CD8-positive, alpha-beta memory T cell (primary cell): ENCODE results near the gene ABLIM3. TPM values are rescaled to one million over a fixed set of nuclear protein-coding genes. Genes with fewer than 3 reads are reported as not detected.

Experiments used
- CTCF ChIA-PET: fragments of 350-600 bp; sonication (Branson Sonifier 250); formaldehyde crosslinking; loops from one replicate; lab custom pipeline; 2021; ENCODE audit warnings: antibody characterized with exemption; lab: Charles Lee
- POLR2A ChIA-PET: fragments of 350-600 bp; sonication (Branson Sonifier 250); formaldehyde crosslinking; loops from one replicate; lab custom pipeline; 2021; ENCODE audit warnings: antibody characterized with exemption; lab: Charles Lee
- DNase-seq, 5 donors: peaks; one replicate each; pipeline versions ENCODE4 v3.0.0 to v3.0.0-alpha.2; 2020 to 2022; ENCODE audit warnings: mixed read lengths in 1 of 5
- H3K27ac ChIP-seq: one replicate; pipeline ENCODE4 v1.7.0; 2013; ENCODE audit warnings: low read depth, mild to moderate bottlenecking, low read length, moderate library complexity
- H3K27me3 ChIP-seq: 2 replicates; pipeline ENCODE4 v1.7.0; 2013; ENCODE audit warnings: low read length, mild to moderate bottlenecking; ENCODE audit not compliant: insufficient read depth, poor library complexity, severe bottlenecking
- H3K36me3 ChIP-seq: 2 replicates; pipeline ENCODE4 v1.7.0; 2013; ENCODE audit warnings: mild to moderate bottlenecking, low read length, moderate library complexity; ENCODE audit not compliant: insufficient read depth
- H3K4me1 ChIP-seq: 2 replicates; pipeline ENCODE4 v1.7.0; 2013; ENCODE audit warnings: mild to moderate bottlenecking, low read length, moderate library complexity; ENCODE audit not compliant: insufficient read depth
- H3K4me3 ChIP-seq: 2 replicates; pipeline ENCODE4 v1.7.0; 2013; ENCODE audit warnings: mild to moderate bottlenecking, low read length
- H3K9me3 ChIP-seq: 2 replicates; pipeline ENCODE4 v1.7.0; 2013; ENCODE audit warnings: mild to moderate bottlenecking, low read length
- H3K27ac Mint-ChIP-seq, 8 donors: one replicate each; pipeline ENCODE4 v1.8.0; 2020 to 2021; ENCODE audit warnings: mixed read lengths in 8 of 8, mild to moderate bottlenecking in 6 of 8, inconsistent platforms in 3 of 8, moderate library complexity in 3 of 8
- H3K27me3 Mint-ChIP-seq, 2 donors: one replicate each; pipeline ENCODE4 v1.8.0; 2020 to 2021; ENCODE audit warnings: mixed read lengths in 2 of 2, mild to moderate bottlenecking in 1 of 2, moderate library complexity in 1 of 2
- H3K36me3 Mint-ChIP-seq, 3 donors: one replicate each; pipeline ENCODE4 v1.8.0; 2020 to 2021; ENCODE audit warnings: mixed read lengths in 3 of 3, inconsistent platforms in 1 of 3, mild to moderate bottlenecking in 1 of 3
- H3K4me1 Mint-ChIP-seq, 3 donors: one replicate each; pipeline ENCODE4 v1.8.0; 2020 to 2021; ENCODE audit warnings: mixed read lengths in 3 of 3, inconsistent platforms in 1 of 3, mild to moderate bottlenecking in 1 of 3
- H3K4me3 Mint-ChIP-seq, 7 donors: one replicate each; pipeline ENCODE4 v1.8.0; 2020 to 2021; ENCODE audit warnings: mixed read lengths in 7 of 7, mild to moderate bottlenecking in 6 of 7, moderate library complexity in 4 of 7, inconsistent platforms in 2 of 7
- H3K9me3 Mint-ChIP-seq, 5 donors: one replicate each; pipeline ENCODE4 v1.8.0; 2020 to 2022; ENCODE audit warnings: mixed read lengths in 5 of 5, mild to moderate bottlenecking in 3 of 5, moderate library complexity in 2 of 5, inconsistent platforms in 1 of 5
- polyA plus RNA-seq: library from polyadenylated mRNA; unstranded; fragments of 300-500 nt; fragmentation: Illumina TruSeq; gene quantifications from one replicate; pipeline ENCODE4 v1.2.3, GENCODE V29; 2021
- total RNA-seq, 2 experiments: library from RNA; stranded (reverse); gene quantifications; one replicate each; pipeline ENCODE4 v1.2.3, GENCODE V29; 2021

Gene ABLIM3
- total and polyA plus RNA-seq, 3 experiments from 2014 or later: 0.09 TPM; not detected in 2

DNA sequence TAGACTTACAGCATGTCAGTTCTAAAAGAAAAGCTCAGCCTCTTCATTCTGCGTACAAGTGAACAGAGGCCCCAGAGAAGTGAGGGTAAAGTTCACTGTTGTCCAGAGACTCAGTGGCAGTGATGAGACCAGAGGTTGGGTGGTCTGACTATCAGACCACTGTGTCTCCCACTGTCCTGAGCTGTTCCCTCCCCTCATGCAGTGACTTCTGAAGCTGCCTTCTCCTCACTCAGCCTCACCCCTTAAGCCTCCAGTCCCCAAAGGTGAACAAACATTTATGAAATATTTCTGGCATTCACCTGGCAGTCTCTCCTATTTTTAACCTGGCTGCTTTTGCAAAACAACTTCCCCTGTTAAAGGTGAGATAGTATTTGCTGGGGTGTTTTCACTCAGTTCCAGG is 54.7 kb downstream of the ABLIM3 start:
- POLR2A ChIA-PET: no interaction called here
- CTCF ChIA-PET: no interaction called here
- Histone ChIP-seq H3K27ac (no peak overlapping the region), H3K9me3 (no peaks in the 10 kb centered on the region), H3K36me3 (no peaks in the 10 kb centered on the region), H3K27me3 (no peaks in the 10 kb centered on the region), H3K4me3 (no peak overlapping the region), H3K4me1 (no peaks in the 10 kb centered on the region)
- no peak overlapping the region for H3K4me3 Mint-ChIP-seq
- no peaks in the 10 kb centered on the region for H3K36me3 Mint-ChIP-seq
- H3K9me3 Mint-ChIP-seq: no peaks in the 10 kb centered on the region
- peak overlapping the region in 2 of 8 donors; percentile 6 to 31 for H3K27ac Mint-ChIP-seq
- no peaks in the 10 kb centered on the region for H3K4me1 Mint-ChIP-seq
- no peaks in the 10 kb centered on the region for H3K27me3 Mint-ChIP-seq
- no peak for DNase-seq

DNA sequence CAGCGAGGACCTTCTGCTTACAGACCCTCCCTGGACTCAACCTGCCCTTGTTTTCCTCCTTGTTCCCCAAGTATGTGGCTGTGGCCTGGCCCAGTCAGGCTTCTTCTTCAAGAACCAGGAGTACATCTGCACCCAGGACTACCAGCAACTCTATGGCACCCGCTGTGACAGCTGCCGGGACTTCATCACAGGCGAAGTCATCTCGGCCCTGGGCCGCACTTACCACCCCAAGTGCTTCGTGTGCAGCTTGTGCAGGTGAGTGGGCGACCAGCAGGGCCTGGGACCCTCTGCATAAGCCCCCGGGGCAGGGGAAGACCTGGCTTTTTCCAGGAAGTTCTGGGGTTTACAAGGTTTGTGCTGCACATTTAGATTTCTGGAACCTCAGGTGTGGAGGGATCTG is 56.9 kb downstream of the ABLIM3 start:
- Histone ChIP-seq H3K9me3 (no peaks in the 10 kb centered on the region), H3K4me1 (no peaks in the 10 kb centered on the region), H3K27me3 (no peaks in the 10 kb centered on the region), H3K4me3 (no peak overlapping the region), H3K36me3 (no peaks in the 10 kb centered on the region), H3K27ac (no peak overlapping the region)
- Mint-ChIP-seq H3K4me3 (no peak overlapping the region), H3K36me3 (no peaks in the 10 kb centered on the region), H3K9me3 (no peaks in the 10 kb centered on the region), H3K27me3 (no peaks in the 10 kb centered on the region), H3K27ac (no peak overlapping the region), H3K4me1 (no peaks in the 10 kb centered on the region)
- DNase-seq: no peak
- CTCF ChIA-PET: no interaction called here
- POLR2A ChIA-PET: no interaction called here

- CTCF ChIA-PET: no interaction called here
These were observed 59.1 kb downstream of the ABLIM3 start for GRCh38 chr5:149200355-149200754.

GRCh38 chr5:149201121-149201637 is 59.9 kb downstream of the ABLIM3 start:
- CTCF ChIA-PET: no interaction called here
- Histone ChIP-seq H3K9me3 (no peaks in the 10 kb centered on the region), H3K27ac (no peak overlapping the region), H3K4me3 (no peak overlapping the region), H3K4me1 (no peaks in the 10 kb centered on the region), H3K36me3 (no peaks in the 10 kb centered on the region), H3K27me3 (no peaks in the 10 kb centered on the region)
- Mint-ChIP-seq H3K27me3 (no peaks in the 10 kb centered on the region), H3K4me3 (no peak overlapping the region), H3K9me3 (no peaks in the 10 kb centered on the region), H3K36me3 (no peaks in the 10 kb centered on the region), H3K4me1 (no peaks in the 10 kb centered on the region), H3K27ac (no peak overlapping the region)
- POLR2A ChIA-PET: no interaction called here
- no peak for DNase-seq

More at GRCh38 chr5:149200355-149200754, 59.1 kb downstream of the ABLIM3 start:
- H3K27me3 Mint-ChIP-seq: no peaks in the 10 kb centered on the region
- POLR2A ChIA-PET: no interaction called here
- no peaks in the 10 kb centered on the region for H3K4me1 Mint-ChIP-seq
- H3K9me3 Mint-ChIP-seq: no peaks in the 10 kb centered on the region
- H3K27ac Mint-ChIP-seq: peak overlapping the region in 1 of 8 donors; percentile 84
- H3K36me3 Mint-ChIP-seq: no peaks in the 10 kb centered on the region
- no peak for DNase-seq
- no peaks in the 10 kb centered on the region for H3K36me3 ChIP-seq
- H3K4me3 ChIP-seq: no peak overlapping the region
- no peak overlapping the region for H3K27ac ChIP-seq
- no peaks in the 10 kb centered on the region for H3K4me1 ChIP-seq
- H3K4me3 Mint-ChIP-seq: no peak overlapping the region
- no peaks in the 10 kb centered on the region for H3K27me3 ChIP-seq
- no peaks in the 10 kb centered on the region for H3K9me3 ChIP-seq

DNA sequence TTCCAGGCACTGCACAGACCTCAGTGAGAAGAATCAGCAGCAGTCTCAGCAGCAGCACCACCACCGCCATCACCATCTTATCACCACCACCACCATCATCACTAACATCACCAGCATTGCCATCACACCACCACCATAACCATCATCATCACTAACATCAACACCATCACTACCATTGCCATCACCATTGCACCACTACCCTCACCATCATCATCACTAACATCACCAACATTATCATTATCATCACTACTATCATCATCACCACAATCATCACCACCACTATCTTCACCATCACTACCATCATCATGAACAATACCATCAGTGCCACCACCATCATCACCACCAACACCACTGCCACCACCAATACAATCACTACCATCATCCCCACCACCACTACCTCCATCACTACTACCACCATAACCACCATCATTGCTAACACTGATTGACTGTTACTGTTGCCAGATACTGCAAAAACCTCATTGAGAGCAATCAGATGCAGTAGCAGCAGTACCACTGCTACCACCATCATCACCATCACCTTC is 61.7 kb downstream of the ABLIM3 start:
- Mint-ChIP-seq H3K4me3 (no peak overlapping the region), H3K27ac (no peak overlapping the region), H3K36me3 (no peaks in the 10 kb centered on the region), H3K9me3 (no peaks in the 10 kb centered on the region), H3K4me1 (no peaks in the 10 kb centered on the region), H3K27me3 (no peaks in the 10 kb centered on the region)
- H3K4me1 ChIP-seq: no peaks in the 10 kb centered on the region
- H3K4me3 ChIP-seq: no peak overlapping the region
- CTCF ChIA-PET: no interaction called here
- no peaks in the 10 kb centered on the region for H3K36me3 ChIP-seq
- POLR2A ChIA-PET: no interaction called here
- H3K27ac ChIP-seq: no peak overlapping the region
- DNase-seq: no peak
- H3K9me3 ChIP-seq: no peaks in the 10 kb centered on the region
- H3K27me3 ChIP-seq: no peaks in the 10 kb centered on the region

GRCh38 chr5:149203921-149204441 is 62.7 kb downstream of the ABLIM3 start:
- H3K4me3 Mint-ChIP-seq: no peak overlapping the region
- ChIA-PET POLR2A (no interaction called here), CTCF (interaction anchor here (1.3 kb wide), 1 partner anchor 9 kb away, joined by 4 read pairs; no protein-coding TSS in a partner anchor)

GRCh38 chr5:149205625-149206523 is 64.6 kb downstream of the ABLIM3 start:
- no peaks in the 10 kb centered on the region for H3K9me3 Mint-ChIP-seq
- H3K36me3 Mint-ChIP-seq: no peaks in the 10 kb centered on the region
- Histone ChIP-seq H3K4me3 (no peak overlapping the region), H3K27ac (no peak overlapping the region), H3K9me3 (no peaks in the 10 kb centered on the region), H3K4me1 (no peaks in the 10 kb centered on the region), H3K36me3 (no peaks in the 10 kb centered on the region), H3K27me3 (no peaks in the 10 kb centered on the region)
- no peak overlapping the region for H3K27ac Mint-ChIP-seq
- no peak overlapping the region for H3K4me3 Mint-ChIP-seq
- DNase-seq: no peak
- CTCF ChIA-PET: interaction anchor here (1.3 kb wide), 1 partner anchor 7 kb away, joined by 4 read pairs; no protein-coding TSS in a partner anchor
- H3K27me3 Mint-ChIP-seq: peaks cover 0 to 5% of the 10 kb centered on the region in 2 donors
- H3K4me1 Mint-ChIP-seq: no peaks in the 10 kb centered on the region
- POLR2A ChIA-PET: no interaction called here

More at GRCh38 chr5:149203921-149204441, 62.7 kb downstream of the ABLIM3 start:
- no peaks in the 10 kb centered on the region for H3K36me3 Mint-ChIP-seq
- Histone ChIP-seq H3K27me3 (no peaks in the 10 kb centered on the region), H3K36me3 (no peaks in the 10 kb centered on the region), H3K27ac (no peak overlapping the region), H3K9me3 (no peaks in the 10 kb centered on the region), H3K4me3 (no peak overlapping the region), H3K4me1 (no peaks in the 10 kb centered on the region)
- H3K27ac Mint-ChIP-seq: no peak overlapping the region
- no peak for DNase-seq
- H3K4me1 Mint-ChIP-seq: no peaks in the 10 kb centered on the region
- H3K27me3 Mint-ChIP-seq: peaks cover 0 to 4% of the 10 kb centered on the region in 2 donors
- H3K9me3 Mint-ChIP-seq: no peaks in the 10 kb centered on the region

GRCh38 chr5:149206524-149207141 is 65.3 kb downstream of the ABLIM3 start:
- no peaks in the 10 kb centered on the region for H3K4me1 ChIP-seq
- no peaks in the 10 kb centered on the region for H3K27me3 ChIP-seq
- ChIA-PET POLR2A (no interaction called here), CTCF (no interaction called here)
- Mint-ChIP-seq H3K4me1 (peaks cover 0 to 6% (median 5%) of the 10 kb centered on the region in 3 donors), H3K4me3 (no peak overlapping the region), H3K36me3 (no peaks in the 10 kb centered on the region), H3K9me3 (no peaks in the 10 kb centered on the region), H3K27ac (no peak overlapping the region), H3K27me3 (peaks cover 0 to 5% of the 10 kb centered on the region in 2 donors)
- no peak overlapping the region for H3K4me3 ChIP-seq
- no peak for DNase-seq
- H3K9me3 ChIP-seq: no peaks in the 10 kb centered on the region
- no peak overlapping the region for H3K27ac ChIP-seq
- no peaks in the 10 kb centered on the region for H3K36me3 ChIP-seq
